ENCODE data around the gene TC2N.

DNA sequence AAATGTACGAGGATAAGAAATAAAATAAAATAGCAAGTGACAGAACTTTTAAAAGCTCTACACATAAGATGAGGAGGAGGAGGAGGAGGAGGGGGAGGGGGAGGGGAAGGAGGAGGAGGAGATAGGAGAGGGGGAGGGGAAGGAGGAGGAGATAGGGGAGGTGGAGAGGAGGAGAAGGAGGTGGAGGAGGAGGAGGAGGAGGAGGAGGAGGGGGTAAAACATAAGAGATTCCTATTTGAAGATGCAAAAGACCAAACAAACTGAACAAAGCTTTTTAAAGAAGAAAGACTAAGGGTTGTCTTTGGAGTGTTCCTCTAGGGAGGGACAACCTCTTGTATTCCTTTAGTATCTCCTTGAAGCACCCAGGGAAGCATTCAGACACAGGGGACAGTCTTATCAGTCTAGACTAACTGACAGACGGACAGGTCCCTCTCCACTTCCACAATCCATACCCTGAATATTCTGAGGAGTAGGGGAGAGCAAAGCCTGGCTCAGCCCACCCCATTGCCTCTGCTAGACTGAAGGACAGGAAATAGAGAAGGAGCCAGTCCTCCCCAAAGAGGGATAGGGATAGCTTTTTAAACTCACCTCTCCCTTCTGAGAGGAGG, 12.9 kb downstream of the TC2N start:
- TF ChIP-seq POLR2AphosphoS5 (IDR thresholded peaks at IDR 0.05; ENCODE audit: borderline replicate concordance, low read depth, low read length) (no peak), EZH2 (IDR thresholded peaks at IDR 0.05) (no peak), FOXP2 (optimal IDR thresholded peaks at IDR 0.05; ENCODE audit: control extremely low read depth, extremely low read length, insufficient read depth) (no peak)

Measured in SK-N-MC (cell line).